ENCODE results near the gene BACH2. TPM values are rescaled to one million over a fixed set of nuclear protein-coding genes. Genes with fewer than 3 reads are reported as not detected.

Gene BACH2
- polyA plus RNA-seq, 1 of the 3 experiments (the other 2 are of a cell fraction): 0.46 TPM

GRCh38 chr6:90291565-90291964, 5.1 kb downstream of the BACH2 start (continued):
- no peak for TF ChIP-seq ZBTB33 (IDR thresholded peaks at IDR 0.05; ENCODE audit: borderline replicate concordance, low read depth)
- TF ChIP-seq NFIC (IDR thresholded peaks at IDR 0.05; ENCODE audit: borderline replicate concordance): no peak

- no peak for DNase-seq
- no peak overlapping the region for H3K4me2 ChIP-seq
- CTCF ChIA-PET: interaction anchor here (0.7 to 2.2 kb wide), 5 partner anchors 106 to 350 kb away, joined by 3 to 7 read pairs (median 3); no protein-coding TSS in a partner anchor
- no peak overlapping the region for H3K9ac ChIP-seq
- no peak overlapping the region for H3K4me3 ChIP-seq (ENCODE audit: low read depth in 2 of 2, low read length in 1 of 2)
- TF ChIP-seq REST (IDR thresholded peaks at IDR 0.05; ENCODE audit: low read depth, low read length) (no peak), GATA2 (CRISPR knock-in tag; IDR thresholded peaks at IDR 0.05) (no peak), FOXJ3 (CRISPR knock-in tag; IDR thresholded peaks at IDR 0.05) (no peak), SIN3A (IDR thresholded peaks at IDR 0.05; ENCODE audit: borderline replicate concordance, low read depth, low read length) (no peak), YY1 (IDR thresholded peaks at IDR 0.05; ENCODE audit: low read depth) (no peak), EP300 (IDR thresholded peaks at IDR 0.05; ENCODE audit: borderline replicate concordance in 1 of 2, low read depth in 1 of 2, low read length in 1 of 2) (no peak), ELF1 (IDR thresholded peaks at IDR 0.05) (no peak), FOXM1 (IDR thresholded peaks at IDR 0.05; ENCODE audit: low read depth) (no peak), RFX5 (IDR thresholded peaks at IDR 0.05; ENCODE audit: low read length) (no peak), IRF3 (IDR thresholded peaks at IDR 0.05; ENCODE audit: low read depth, low read length) (no peak), NFIC (IDR thresholded peaks at IDR 0.05; ENCODE audit: borderline replicate concordance) (no peak), ZBTB33 (IDR thresholded peaks at IDR 0.05; ENCODE audit: borderline replicate concordance, low read depth) (no peak), NRF1 (IDR thresholded peaks at IDR 0.05; ENCODE audit: low read depth, low read length) (no peak), EZH2phosphoT487 (IDR thresholded peaks at IDR 0.05; ENCODE audit: borderline replicate concordance, low read depth) (no peak), TAF1 (IDR thresholded peaks at IDR 0.05; ENCODE audit: borderline replicate concordance, low read depth, low read length) (no peak), MEF2A (IDR thresholded peaks at IDR 0.05; ENCODE audit: borderline replicate concordance, low read depth) (no peak), POLR2AphosphoS5 (IDR thresholded peaks at IDR 0.05; ENCODE audit: low read depth, low read length) (no peak)
- peaks cover 11% of the 10 kb centered on the region for H3K27me3 ChIP-seq (ENCODE audit: insufficient read depth)
- no peaks in the 10 kb centered on the region for H4K20me1 ChIP-seq (ENCODE audit: insufficient read depth)
- H3K27ac ChIP-seq (ENCODE audit: low read depth in 2 of 2, low read length in 1 of 2): no peak overlapping the region
- no peaks in the 10 kb centered on the region for H3K36me3 ChIP-seq (replicated peaks in 1 of 2; ENCODE audit: control insufficient read depth in 1 of 2, insufficient read depth in 2 of 2, low read length in 1 of 2)
- H2AFZ ChIP-seq (ENCODE audit: low read depth): no peak overlapping the region
- H3K4me1 ChIP-seq (ENCODE audit: control insufficient read depth in 1 of 2, insufficient read depth in 2 of 2, low read depth in 1 of 2, low read length in 1 of 2): peaks cover 0 to 20% of the 10 kb centered on the region in 2 experiments; a peak in 2 of 4 replicates
- no peaks in the 10 kb centered on the region for H3K9me2 ChIP-seq
- 82% methylated on average over 5 of the region's 5 CpGs for WGBS (ENCODE audit: low lambda C conversion rate)
- no peaks in the 10 kb centered on the region for H3F3A ChIP-seq (replicated peaks; ENCODE audit: insufficient read depth)
- POLR2A ChIA-PET: no interaction called here
- no peaks in the 10 kb centered on the region for H3K79me2 ChIP-seq (ENCODE audit: insufficient read depth)
- no peaks in the 10 kb centered on the region for H3K9me3 ChIP-seq
These were observed 5.7 kb downstream of the BACH2 start for GRCh38 chr6:90290811-90291420.

All from SK-N-SH (cell line).